CD4-positive, alpha-beta T cell treated with Interleukin-21 for 1 hour (primary cell): Measurements from ENCODE around the gene NUDCD3.

Source experiments
- DNase-seq: peaks from one replicate; pipeline ENCODE4 v3.0.0-alpha.2; 2020

The NUDCD3 gene

GRCh38 chr7:44398511-44398911 lies 91.9 kb downstream of the NUDCD3 start:
- no peak for DNase-seq

DNA sequence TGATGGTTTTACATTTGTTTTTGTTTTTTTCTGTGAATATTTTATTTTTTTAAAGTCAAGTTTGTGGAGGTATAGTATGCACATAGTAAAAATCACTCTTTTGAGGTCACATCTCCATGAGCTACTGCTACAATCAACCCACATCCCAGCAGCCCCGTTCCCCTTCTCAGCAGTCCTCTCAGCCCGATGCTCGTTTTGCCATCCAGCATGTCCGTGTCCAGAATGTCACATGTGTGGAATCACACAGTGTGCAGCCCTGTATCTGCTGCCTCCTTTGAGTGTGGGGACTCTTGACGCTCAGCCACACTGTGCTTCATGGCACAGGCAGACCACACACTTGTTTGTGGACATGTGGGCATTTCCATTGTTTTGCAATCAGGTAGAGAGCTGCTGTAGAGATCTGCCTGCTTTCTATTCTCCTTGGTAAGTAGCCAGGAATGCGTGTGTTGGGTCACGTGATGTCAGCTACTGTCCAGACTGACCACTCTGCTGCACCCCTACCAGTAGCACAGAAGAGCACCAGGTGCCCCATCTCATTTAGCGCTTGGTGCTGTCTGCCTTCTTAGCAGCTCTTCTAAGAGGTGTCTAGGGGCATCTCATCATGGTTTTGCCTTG lies 93.4 kb downstream of the NUDCD3 start:
- no peak for DNase-seq

DNA sequence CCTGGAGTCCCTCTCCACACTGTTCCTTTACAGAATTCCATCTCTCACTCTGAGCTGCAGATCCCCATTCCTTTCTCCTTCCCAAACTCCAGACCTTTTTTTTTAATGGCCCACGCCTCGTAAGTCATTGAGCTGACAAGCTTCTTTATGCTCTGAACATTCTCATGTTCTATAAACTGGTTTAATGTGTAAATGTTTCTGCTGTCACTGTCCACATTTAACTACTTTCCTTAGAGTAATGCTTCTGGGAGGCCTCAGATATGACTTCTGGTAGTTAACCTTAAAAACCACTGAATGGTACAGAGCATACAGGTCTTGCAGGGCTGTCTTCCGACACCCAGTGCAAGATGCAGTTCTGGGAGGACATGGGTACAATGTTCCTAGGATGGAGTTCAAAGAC lies 94.0 kb downstream of the NUDCD3 start:
- no peak for DNase-seq

GRCh38 chr7:44395067-44395466 lies 95.4 kb downstream of the NUDCD3 start:
- no peak for DNase-seq

DNA sequence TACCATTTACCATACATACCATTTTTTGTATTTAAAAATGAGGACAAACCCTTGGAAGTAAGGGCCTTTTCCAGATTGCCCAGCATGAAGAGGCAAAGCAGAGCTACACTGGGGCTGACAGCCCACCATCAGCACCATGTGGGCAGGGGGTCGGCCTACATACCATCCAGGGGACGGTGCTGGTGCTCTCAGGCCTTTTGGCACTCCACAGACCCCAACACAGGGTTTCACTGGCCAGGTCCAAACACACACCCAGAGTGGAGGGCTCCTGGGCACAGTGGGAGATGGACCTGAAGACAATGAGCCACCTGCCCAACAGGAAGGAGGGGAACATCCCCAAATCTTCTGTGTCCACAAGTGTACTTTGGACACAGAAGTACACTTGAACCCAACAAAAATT lies 95.8 kb downstream of the NUDCD3 start:
- no peak for DNase-seq

GRCh38 chr7:44394112-44394447 lies 96.4 kb downstream of the NUDCD3 start:
- no peak for DNase-seq

DNA sequence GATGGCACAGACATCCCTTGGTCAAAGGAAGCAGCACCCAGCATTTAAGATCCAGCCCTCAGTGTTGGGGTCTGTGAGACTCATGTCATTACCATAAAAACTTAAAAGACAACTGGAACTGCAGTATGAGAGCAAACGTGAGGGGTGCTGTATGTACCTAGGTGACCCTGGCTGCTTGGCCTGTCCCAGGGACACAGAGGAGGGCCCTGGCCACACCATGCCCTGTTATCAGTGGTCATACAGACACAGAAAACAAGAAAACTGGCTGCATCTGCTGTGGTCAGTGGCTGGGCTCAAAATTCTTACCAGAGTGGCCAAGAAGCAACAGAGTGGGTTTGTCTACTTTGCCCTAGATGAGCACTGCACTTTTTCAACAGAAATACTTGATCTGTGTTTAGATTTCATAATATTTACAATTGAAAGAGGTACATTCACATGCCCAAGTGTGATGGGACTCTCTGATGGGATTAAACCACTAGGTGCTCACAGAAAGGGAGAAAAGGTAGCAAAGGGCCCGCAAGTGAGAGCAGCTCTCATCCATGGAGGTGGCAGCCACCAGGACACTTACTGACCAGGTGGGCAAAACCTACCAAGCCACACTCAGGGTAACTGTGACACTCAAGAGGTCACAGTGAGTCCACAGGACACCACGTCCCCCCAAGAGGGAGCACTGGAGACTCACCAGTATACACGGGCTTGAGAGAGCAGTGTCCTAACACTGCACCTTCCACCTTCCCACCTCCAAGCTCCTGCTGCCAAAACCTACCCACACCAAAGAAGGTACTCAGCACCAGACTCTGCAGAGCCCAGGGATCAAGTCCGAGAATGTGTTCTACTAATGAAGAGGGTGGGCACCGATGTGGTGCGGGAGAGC lies 97.0 kb downstream of the NUDCD3 start:
- no peak for DNase-seq

GRCh38 chr7:44392618-44393010 lies 97.8 kb downstream of the NUDCD3 start:
- DNase-seq: no peak

DNA sequence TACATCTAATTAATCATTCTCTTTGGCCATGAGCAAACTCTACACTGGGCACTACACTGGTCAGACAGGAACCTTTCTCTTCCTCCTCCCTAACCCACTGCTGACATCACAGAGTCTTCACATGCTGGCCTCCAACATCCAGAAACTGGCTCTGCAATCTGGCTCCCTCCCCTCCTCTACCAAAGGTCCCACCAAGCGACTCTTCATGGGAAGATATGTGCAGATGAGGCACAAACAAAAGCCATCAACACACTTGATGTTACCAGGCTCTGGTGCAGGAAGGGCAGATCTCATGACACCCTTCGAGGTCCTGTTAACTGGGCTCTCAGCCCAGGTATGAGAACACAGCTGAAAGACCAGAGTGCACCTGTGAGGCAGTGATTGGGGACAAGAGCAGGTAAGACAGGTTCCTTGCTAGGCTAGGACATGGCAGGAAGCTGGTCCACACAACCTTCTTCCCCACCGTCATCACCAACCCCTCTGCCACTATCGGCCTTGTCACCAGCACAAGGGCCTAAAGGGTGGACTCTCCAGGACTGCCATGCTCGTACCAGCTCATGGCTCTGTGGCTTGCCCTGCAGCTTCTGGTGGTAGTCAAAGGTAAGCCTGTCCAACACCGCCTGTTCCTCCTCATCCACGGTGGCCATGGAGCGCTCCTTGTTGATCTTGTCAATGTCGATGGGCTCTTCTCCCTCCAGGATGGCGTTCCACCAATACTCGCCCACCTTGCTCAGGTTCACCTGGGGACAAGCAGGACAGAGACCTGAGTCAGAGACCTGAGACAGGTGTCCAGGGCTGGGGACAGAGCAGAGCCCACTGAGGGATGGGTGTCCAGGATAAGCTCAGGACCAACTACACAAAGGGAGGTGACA lies 98.5 kb downstream of the NUDCD3 start:
- no peak for DNase-seq

- DNase-seq: no peak
Observed at GRCh38 chr7:44391171-44391570, 99.3 kb downstream of the NUDCD3 start.

GRCh38 chr7:44390701-44391100 lies 99.8 kb downstream of the NUDCD3 start:
- no peak for DNase-seq

GRCh38 chr7:44388089-44388970 lies 102.1 kb downstream of the NUDCD3 start:
- no peak for DNase-seq

DNA sequence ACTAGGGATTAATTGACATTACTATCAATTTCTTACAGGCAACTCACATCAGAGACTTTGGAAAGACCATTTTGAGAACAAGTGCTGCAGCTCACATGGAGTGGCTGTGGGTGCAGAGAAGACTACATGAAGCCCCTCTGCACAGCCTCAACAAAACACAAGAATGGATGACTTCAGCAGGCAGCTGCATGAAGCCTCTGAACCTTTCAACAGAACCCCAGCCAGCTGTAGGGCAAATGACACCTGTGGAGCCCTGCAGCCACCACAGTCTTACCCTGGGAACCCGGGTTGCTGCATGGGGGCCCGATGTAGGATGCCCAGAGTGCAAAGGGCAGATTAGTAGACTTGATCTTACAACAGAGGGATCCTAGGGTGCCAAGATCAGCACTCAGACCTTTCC lies 103.1 kb downstream of the NUDCD3 start:
- DNase-seq: no peak

- DNase-seq: no peak
Observed at GRCh38 chr7:44386139-44386913, 104.1 kb downstream of the NUDCD3 start.

- DNase-seq: no peak
Observed at GRCh38 chr7:44385434-44386138, 104.9 kb downstream of the NUDCD3 start.

GRCh38 chr7:44384586-44385433 lies 105.6 kb downstream of the NUDCD3 start:
- DNase-seq: no peak

- DNase-seq: no peak
Observed at GRCh38 chr7:44383566-44383965, 106.9 kb downstream of the NUDCD3 start.

GRCh38 chr7:44382459-44383265 lies 107.8 kb downstream of the NUDCD3 start:
- no peak for DNase-seq

GRCh38 chr7:44381494-44382220 lies 108.8 kb downstream of the NUDCD3 start:
- no peak for DNase-seq
